DND-41 (cell line): ENCODE results near the gene AADACL2.

Source experiments
- EZH2 ChIP-seq: IDR thresholded peaks from 3 replicates; pipeline ENCODE4 v1.6.1; 2012; ENCODE audit warnings: borderline replicate concordance, low read depth, mild to moderate bottlenecking, moderate library complexity, low read length, inconsistent platforms; ENCODE audit not compliant: severe bottlenecking
- TF ChIP-seq, protein P1 (sequence below): IDR thresholded peaks from 2 replicates; pipeline ENCODE4 v1.5.1; 2012; ENCODE audit warnings: borderline replicate concordance, low read length, moderate library complexity, mild to moderate bottlenecking; ENCODE audit not compliant: poor library complexity, severe bottlenecking; ENCODE audit errors: extremely low read depth

DNA sequence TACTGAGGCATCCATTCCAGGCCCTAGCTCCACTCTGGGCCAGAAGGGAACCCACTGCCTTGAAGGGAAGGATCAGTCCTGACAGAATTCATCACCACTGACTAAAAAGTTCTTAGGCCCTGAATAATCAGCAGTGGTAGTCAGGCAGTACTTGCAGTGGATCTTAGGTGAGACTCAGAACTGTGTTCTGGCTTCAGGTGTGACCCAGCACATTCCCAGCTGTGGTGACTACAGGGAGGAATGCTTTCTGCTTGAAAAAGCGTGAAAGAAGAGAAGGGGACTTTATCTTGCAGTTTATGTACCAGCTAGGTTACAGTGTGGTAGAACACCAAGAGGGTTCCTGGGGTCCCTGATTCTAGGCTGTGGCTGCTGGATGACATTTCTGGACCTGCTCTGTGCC is 24.9 kb upstream of the AADACL2 start:
- TF ChIP-seq, protein P1, sequence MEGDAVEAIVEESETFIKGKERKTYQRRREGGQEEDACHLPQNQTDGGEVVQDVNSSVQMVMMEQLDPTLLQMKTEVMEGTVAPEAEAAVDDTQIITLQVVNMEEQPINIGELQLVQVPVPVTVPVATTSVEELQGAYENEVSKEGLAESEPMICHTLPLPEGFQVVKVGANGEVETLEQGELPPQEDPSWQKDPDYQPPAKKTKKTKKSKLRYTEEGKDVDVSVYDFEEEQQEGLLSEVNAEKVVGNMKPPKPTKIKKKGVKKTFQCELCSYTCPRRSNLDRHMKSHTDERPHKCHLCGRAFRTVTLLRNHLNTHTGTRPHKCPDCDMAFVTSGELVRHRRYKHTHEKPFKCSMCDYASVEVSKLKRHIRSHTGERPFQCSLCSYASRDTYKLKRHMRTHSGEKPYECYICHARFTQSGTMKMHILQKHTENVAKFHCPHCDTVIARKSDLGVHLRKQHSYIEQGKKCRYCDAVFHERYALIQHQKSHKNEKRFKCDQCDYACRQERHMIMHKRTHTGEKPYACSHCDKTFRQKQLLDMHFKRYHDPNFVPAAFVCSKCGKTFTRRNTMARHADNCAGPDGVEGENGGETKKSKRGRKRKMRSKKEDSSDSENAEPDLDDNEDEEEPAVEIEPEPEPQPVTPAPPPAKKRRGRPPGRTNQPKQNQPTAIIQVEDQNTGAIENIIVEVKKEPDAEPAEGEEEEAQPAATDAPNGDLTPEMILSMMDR = no peak
- no peak for TF ChIP-seq EZH2
